HG02642 (cell line): ENCODE measurements around the gene CTBP1.
"Not testable (repeated sequence)": the region's sequence is repeated elsewhere in the genome, so short reads cannot be mapped to it uniquely, and the experiment has no call there.

Source experiments
- ATAC-seq: cut with Tn5 transposase; IDR thresholded peaks from one replicate; pipeline ENCODE4 v1.9.1; 2021; ENCODE audit warnings: mild to moderate bottlenecking; ENCODE audit not compliant: unreplicated experiment, poor library complexity

Gene CTBP1

GRCh38 chr4:1239950-1240307 is 9.0 kb downstream of the CTBP1 start:
- no peak for ATAC-seq

- no peak for ATAC-seq
These were observed 9.6 kb downstream of the CTBP1 start for GRCh38 chr4:1239141-1239949.

GRCh38 chr4:1238676-1239000 is 10.3 kb downstream of the CTBP1 start:
- ATAC-seq, result no peak

- ATAC-seq, result no peak
These were observed 10.8 kb downstream of the CTBP1 start for GRCh38 chr4:1237981-1238675.

- not testable (repeated sequence) for ATAC-seq
These were observed 11.7 kb downstream of the CTBP1 start for GRCh38 chr4:1237261-1237660.

GRCh38 chr4:1236836-1237235 is 12.1 kb downstream of the CTBP1 start:
- not testable (repeated sequence) for ATAC-seq

GRCh38 chr4:1236103-1236641 is 12.8 kb downstream of the CTBP1 start:
- no peak for ATAC-seq

GRCh38 chr4:1235381-1236102 is 13.4 kb downstream of the CTBP1 start:
- ATAC-seq, result no peak

GRCh38 chr4:1234811-1235292 is 14.1 kb downstream of the CTBP1 start:
- no peak for ATAC-seq

DNA sequence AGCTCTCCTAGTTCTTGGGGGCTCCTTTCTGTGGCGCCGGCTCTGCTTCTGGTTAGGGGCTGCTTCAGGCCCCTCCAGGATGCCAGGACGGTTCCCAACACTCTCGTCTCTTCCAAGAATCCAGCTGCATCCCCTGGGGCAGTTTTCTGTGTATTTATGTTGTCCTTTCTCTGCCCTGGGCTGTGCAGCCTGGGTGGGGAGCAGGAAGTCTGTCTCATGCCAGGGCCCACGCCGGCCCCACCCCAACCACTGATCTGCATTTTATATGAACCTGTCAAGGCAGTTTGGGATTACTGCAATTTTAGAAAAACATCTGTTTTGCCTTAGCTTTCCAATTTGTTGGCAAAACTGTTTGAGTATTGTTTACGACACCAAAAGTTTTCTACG is 14.6 kb downstream of the CTBP1 start:
- no peak for ATAC-seq

DNA sequence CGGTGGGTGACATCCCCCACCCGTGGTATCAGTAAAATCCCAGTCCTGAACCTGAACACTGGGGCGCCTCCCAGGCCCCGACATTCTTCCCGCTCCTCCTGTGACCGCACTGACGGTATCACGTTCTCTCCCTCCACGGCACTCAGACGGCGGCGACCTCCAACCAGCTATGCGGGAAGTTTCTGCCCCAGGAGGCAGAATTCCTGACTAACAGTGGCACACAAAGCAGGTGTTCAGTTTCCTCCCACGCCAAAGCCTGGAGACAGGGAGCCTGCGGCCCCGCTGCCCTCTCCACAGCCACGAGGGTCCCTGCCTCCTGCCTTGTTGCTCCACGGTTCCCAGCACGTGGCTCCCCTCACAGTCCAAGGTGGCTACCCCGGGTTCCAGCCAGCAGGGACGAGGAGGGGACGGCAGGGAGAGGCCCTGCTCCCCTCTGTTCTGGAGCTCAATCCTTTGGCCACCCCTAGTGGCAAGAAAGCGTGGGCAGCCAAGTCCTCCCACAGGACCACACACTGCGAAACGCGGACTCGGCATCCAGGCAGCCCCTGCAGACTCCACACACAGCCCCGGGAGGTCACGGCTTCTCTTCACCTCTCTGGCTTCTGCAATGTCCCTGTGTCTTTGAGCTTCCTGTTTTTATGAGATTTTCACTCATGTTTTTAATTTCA is 15.2 kb downstream of the CTBP1 start:
- ATAC-seq, result no peak

GRCh38 chr4:1232661-1233621 is 16.0 kb downstream of the CTBP1 start:
- no peak for ATAC-seq

DNA sequence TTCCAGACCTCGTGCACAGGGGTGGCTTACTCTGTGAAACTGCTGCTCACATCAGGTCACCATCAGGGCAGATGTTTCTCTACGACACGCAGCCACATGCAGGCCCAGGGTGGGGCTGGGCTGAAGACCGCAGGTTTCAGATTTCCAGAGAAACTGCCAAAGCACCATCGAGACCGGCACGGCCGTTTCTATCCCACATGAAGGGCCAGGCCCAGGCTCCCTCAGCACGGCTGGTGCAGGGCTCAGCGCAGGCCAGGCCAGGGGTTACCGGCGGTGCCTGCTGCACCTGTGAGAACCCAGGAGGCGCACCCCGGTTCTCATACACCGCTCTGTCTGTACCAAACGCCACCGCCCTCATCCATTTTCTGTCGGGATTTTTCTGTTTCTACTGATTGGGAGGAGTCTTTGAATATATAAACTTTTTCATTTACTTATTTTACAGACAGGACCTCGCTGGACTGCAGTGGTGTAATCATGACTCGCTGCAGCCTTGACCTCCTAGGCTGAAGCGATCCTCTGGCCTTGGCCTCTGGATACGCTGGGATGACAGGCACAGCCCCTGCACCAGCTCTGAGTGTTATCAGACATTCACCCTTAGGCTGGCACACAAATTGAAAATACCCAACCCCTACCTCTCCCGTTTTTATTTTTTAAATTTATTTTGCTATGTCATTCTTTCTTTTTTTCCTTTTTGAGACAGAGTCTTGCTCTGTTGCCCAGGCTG is 17.1 kb downstream of the CTBP1 start:
- ATAC-seq, result no peak

DNA sequence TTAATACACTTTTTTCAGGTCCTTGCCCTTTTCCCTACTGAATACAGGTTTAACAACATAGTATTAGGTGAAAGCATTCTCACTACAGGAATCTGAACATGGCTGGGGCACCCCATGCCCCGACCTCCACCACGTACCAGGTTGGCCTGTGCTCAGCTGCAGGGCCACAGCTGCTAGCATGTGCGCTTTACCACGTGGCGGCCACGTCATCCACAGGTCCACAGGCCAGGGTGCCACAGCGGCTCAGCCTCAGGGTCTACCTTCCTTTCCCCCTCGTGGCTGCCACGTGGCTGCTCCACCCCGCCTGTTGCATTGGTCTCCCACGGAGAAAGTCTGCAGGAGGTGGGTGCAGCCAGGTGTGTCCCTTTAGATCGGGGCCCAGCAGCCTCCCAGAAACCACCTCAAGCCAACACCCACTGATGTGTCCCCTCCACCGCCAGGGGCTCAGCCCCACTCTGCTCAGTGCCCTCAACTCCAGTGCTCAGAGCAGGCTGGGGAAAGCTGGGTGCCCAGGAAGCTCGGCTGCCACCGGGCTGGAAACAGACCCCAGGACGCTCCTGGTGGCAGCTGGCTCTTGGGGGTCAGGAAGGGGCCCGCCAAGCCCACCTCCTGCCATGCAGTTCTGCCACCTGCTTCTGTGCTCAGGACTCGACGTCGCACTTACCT is 17.8 kb downstream of the CTBP1 start:
- no peak for ATAC-seq

DNA sequence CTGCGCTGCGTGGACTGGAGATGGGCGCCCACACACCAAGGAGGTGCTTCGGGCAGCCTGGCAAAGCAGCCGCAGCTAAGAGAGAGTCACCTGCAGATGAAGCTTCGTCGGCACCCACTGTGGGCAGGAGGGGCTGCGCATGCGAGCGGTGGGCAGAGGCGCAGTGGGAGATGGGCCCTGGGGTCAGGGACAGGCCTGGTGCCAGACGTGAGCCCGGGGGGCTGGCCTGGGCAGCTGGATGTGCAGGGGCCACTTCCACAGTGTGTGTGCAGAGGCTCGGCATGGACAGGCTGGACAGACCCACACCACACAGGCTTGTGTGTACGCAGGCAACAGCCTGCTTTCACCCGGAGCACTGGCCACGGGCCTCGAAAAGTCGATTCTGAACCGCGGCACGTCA is 18.6 kb downstream of the CTBP1 start:
- no peak for ATAC-seq

DNA sequence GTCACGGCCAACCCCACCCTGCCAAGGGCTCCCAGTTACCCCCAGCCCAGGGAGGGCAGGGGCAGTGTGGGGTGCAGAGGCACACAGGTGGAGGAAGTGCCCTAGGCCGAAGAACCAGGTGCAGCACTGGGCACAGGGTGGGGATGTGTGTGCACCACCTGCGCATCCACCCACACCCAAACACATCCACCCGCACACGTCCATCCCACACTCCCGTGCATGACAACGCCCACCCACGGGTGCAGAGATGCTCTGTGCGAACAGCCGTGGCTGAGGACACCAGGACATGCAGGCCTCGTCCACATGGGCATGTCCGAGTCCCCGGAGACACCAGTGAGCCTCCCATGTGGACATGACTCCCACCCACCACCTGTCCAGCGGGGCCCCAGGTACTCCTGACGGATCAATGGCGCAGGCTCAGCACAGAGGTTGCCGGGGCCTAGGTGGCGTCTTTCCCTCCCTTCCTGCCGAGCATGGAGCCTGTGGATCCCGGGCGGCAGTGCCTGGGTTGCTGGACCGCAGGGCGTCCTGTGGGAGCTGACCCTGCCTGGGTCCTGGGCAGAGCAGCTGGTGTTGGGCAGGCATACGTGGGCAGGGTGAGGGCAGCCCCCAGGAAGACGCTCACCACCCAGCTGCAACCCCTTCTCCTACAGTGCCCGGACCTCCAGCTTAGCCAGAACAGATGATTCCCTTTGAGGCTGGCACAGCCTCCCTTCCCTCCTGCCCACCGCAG is 19.6 kb downstream of the CTBP1 start:
- no peak for ATAC-seq

- ATAC-seq, result no peak
These were observed 21.1 kb downstream of the CTBP1 start for GRCh38 chr4:1227816-1228215.

DNA sequence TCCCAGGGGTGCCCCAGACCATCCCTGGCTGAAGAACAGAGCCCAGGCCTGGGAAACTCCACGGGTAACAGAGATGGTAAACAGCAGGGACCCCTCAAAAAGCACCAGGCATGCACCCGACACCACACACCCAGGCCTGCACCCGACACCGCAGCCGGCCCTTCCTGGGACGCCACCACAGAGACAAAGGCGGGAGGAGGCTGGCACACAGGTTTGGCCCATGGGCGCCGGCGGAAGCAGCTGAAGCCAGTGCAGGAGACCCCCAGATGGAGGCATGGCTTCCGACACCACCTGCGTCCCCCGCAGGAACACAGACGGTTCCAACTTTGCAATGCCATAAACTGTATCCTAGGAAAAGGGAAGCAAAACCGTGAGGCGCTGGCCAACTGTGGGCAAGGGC is 22.3 kb downstream of the CTBP1 start:
- no peak for ATAC-seq
